ENCODE measurements around the gene IL1B. TPM values are rescaled to one million over a fixed set of nuclear protein-coding genes. Genes with fewer than 3 reads are reported as not detected.

The IL1B gene
- total and polyA plus RNA-seq, 2 of the 8 experiments (the other 6 are each of a cell fraction or from before 2014, with no cell fraction given), result not detected

GRCh38 chr2:112820343-112820742, 16.2 kb downstream of the IL1B start (continued):
- TF ChIP-seq CHD7 (IDR thresholded peaks at IDR 0.05; ENCODE audit: insufficient replicate concordance, low read length), result no peak
- TF ChIP-seq BCL11A (IDR thresholded peaks at IDR 0.05; ENCODE audit: low read depth in 2 of 2, low read length in 2 of 2), result no peak
- TF ChIP-seq SP4 (IDR thresholded peaks at IDR 0.05; ENCODE audit: low read length), result no peak
- no peak for TF ChIP-seq CHD2 (IDR thresholded peaks at IDR 0.05; ENCODE audit: low read length)

Data from H1 (cell line).